Epithelial cell of esophagus (primary cell): ENCODE measurements around the gene ALDH3B2.

Source experiments
- DNase-seq: peaks from one replicate; pipeline ENCODE4 v3.0.0; 2010; ENCODE audit warnings: low read depth
- H3K4me3 ChIP-seq: 2 replicates; pipeline ENCODE4 v1.5.1; 2011; ENCODE audit warnings: mild to moderate bottlenecking, low read length, control low read depth
- CTCF ChIP-seq: IDR thresholded peaks from 2 replicates; pipeline ENCODE4 v1.5.1; 2011; ENCODE audit warnings: low read depth, mild to moderate bottlenecking, low read length, control low read depth, inconsistent platforms; ENCODE audit not compliant: insufficient read depth; ENCODE audit errors: missing control alignments

Gene ALDH3B2

GRCh38 chr11:67631853-67632174 lies 42.6 kb downstream of the ALDH3B2 start:
- TF ChIP-seq CTCF: no peak
- no peak for DNase-seq
- H3K4me3 ChIP-seq: no peak overlapping the region

- DNase-seq: no peak
- no peak for TF ChIP-seq CTCF
- no peak overlapping the region for H3K4me3 ChIP-seq
Measured at GRCh38 chr11:67631411-67631810, 43.0 kb downstream of the ALDH3B2 start.

GRCh38 chr11:67630943-67631331 lies 43.5 kb downstream of the ALDH3B2 start:
- DNase-seq: no peak
- no peak for TF ChIP-seq CTCF
- peak overlapping the region; percentile 57 for H3K4me3 ChIP-seq

GRCh38 chr11:67630228-67630942 lies 44.0 kb downstream of the ALDH3B2 start:
- DNase-seq: peak; percentile 98
- H3K4me3 ChIP-seq: peak overlapping the region; percentile 57
- TF ChIP-seq CTCF: peak; percentile 61

- peak; percentile 72 for TF ChIP-seq CTCF
- peak; percentile 85 for DNase-seq
Measured at GRCh38 chr11:67629386-67630227, 44.8 kb downstream of the ALDH3B2 start, which contains the start of gene NUDT8. TSS of gene NUDT8 (minus strand) at chr11:67629937. CDS start at chr11:67629911, 26 bp downstream.

GRCh38 chr11:67628710-67629385 lies 45.6 kb downstream of the ALDH3B2 start:
- no peak for TF ChIP-seq CTCF
- no peak for DNase-seq
- no peak overlapping the region for H3K4me3 ChIP-seq

More at GRCh38 chr11:67629386-67630227, 44.8 kb downstream of the ALDH3B2 start, which contains the start of gene NUDT8:
- H3K4me3 ChIP-seq: peak within 1 kb of the TSS; percentile 57
